SKM-1 (cell line): ENCODE measurements around the gene GAST.

Experiments used
- DNase-seq: peaks from one replicate; lab custom pipeline; 2025; ENCODE audit not compliant: unreplicated experiment; lab: John Stamatoyannopoulos, UW

GAST gene

DNA sequence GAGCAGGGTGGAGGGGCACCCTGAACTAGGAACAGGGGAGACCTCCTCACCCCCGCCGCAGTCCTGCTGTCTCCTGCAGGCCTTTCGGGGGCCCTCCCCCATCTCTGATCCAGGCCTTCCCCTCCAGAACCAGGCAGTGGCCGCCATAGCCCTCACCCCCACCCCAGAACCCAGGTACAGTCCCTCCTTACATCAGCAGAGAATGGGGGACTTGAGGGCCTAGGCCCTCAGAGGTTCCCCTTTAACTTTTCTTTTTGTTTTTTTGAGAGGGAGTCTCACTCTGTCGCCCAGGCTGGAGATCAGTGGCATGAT lies 26.6 kb downstream of the GAST start:
- no peak for DNase-seq

DNA sequence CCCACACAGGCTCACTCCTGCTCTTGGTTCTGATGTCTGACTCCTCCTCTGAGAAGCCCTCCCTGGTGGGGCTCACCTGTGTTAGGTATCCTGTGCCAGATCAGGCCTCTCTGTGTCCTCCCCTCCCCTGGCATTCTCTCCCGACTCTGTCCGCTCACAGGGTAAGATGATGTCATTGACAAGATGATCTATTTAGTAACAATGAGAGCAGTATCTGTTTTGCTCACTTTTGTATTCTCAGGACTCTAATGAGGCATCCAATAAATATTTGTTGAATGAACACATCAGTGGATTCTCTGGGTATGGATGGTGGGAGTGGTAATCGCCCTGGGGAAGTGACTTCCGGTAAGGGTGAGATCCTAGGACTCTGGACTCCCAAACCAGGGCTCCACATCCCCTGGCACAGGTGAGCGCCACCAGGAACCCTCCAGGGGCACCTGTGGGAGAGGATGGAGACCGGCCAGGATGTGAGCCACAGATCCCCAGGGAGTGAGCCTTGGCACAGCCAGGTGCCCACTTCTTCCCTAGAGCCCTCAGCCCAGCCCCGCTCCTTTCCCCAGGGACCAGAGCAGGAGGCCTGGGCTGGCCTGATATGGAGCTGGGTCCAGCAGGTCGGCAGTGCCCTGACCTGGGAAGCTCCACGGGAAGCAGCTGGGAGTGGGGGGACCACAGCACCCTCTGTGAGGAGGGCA lies 27.7 kb downstream of the GAST start:
- no peak for DNase-seq

DNA sequence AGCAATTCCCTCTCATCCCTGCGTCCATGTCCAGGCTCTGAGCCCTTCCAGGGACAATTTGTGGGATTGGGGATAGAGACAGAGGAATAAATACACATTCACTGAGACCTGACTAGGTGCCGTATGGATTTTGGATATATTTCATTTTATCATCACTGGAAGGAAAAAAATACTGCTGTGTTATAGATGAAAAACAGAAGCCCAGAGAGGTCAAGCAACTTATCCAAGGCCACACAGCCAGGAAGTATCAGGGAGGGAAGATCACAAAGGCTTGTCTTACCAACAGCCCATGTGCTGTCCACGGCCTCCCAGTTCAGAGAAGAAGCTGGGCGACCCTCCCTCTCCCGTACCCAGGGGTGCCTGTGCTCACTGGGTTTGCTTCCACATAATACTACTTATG lies 28.4 kb downstream of the GAST start:
- DNase-seq: no peak

DNA sequence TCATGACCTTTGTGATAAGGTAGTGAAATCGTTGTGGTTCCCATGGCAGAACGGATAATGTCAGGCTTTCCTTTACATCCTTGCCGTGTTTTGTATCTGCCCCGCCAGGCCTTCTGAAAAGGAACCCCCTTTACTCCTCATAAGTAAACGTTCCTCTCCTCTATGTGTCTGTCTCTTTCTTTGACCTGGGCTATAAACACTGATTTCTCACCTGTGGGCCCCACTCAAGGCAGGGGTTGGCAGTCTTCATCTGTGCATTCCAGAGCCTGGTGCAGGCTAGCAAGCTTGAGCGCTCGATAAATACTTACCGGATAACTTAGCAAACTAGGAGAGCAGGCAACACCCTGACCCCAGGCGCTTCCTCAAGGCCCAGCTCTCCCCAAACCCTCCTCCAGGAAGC lies 29.6 kb downstream of the GAST start:
- DNase-seq: no peak

DNA sequence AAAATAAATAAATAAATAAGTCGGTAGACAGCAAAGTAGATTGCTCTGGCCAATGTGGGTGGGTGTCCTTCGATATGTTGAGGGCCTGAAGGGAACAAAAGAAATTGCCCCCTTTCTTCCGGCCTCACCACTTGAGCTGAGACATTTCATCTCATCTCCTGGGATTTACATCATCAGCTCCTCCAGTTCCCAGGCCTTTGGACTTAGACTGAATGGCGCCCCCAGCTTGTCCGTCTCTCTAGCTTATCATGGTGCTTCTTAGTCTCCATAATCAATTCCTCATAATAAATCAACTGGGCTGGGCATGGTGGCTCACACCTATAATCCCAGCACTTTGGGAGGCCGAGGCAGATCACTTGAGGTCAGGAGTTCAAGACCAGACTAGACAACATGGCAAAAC lies 36.1 kb downstream of the GAST start:
- no peak for DNase-seq

DNA sequence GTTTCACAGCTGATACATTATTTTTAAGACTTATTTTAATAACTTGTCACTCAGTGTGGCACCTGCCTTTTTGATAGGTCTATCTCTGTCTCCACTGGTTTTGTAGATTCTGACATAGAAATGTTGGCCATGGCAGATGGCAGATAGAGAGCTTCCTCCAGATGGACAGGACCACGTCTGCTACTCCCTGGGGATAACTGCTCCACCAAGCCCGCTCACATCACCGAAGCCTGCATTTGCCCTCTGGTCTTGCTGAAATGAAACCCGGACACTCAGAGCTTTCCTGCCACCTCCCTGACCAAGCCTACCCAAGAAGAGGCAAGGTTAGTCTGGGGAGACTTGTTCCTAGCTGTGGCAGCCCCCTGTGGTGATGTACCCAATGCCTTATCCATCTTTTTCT lies 38.7 kb downstream of the GAST start:
- DNase-seq: no peak

DNA sequence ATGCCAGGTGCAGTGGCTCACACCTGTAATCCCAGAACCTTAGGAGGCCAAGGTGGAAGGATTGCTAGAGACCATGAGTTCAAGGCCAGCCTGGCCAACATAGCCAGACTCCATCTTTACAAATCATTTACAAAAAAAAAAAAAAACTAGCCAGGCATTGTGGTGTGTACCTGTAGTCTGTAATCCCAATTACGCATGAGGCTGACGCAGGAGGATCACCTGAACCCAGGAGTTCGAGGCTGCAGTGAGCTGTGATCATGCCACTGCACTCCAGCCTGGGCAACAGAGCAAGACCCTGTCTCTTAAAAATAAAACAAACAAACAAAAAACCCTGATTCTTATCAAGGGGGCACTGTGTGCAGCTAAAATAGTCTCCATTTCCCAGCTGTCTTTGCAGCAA lies 39.2 kb downstream of the GAST start:
- no peak for DNase-seq

DNA sequence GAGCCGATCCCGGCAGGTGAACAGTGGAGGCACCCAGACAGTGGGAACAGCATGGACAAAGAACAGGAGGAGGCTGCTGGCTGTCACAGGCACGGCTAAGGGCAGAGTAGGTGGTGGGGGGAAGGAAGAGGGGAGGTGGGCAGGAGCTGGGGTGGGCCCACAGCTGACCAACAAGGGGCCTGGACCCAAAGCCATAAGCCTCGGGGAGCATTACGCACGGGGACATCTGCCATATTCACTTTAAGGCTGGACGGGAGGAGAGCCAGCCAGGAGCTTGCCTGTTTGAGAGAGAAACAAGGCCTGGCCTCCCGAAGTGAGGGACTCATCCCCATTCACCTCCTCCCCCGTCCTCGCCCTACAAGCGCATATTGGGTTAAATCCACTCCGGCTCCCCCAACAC lies 41.9 kb downstream of the GAST start:
- DNase-seq: no peak

DNA sequence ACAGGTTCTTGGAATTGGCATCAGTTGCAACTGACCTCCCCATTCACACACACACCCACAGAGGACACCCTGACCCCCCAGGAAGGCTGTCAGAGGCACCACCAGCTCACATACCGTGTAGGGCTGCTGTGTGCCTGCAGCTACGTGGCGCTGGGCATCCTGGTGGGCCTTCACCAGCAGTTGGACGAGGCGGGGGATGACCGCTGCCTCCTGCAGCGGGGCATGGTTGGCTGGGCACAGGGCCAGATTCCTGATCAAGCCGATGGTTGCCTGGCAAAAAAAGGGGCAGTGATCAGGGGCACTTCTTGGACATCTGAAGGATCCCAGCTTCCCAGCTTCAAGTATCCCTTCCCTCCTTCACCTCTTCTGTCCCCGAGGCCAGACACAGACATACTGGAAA lies 46.5 kb downstream of the GAST start:
- no peak for DNase-seq

DNA sequence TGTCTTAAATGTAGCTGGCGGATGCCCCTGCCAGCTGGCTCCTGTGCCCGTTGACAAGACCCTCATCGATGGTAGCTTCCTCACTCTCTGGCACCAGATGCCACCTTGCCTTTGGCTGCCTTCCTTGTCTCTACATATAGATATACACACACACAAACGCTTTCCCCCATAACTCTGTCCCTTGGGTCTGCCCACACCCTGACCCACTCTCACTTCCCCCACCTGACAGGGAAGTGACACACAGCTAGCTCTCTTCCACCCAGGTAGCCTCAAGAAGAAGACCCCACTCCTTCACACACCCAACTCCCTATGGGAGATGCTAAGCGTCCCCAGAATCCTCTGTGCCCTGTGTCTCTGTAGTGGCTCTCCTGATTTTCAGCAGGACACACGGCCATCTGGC lies 48.7 kb downstream of the GAST start:
- no peak for DNase-seq

DNA sequence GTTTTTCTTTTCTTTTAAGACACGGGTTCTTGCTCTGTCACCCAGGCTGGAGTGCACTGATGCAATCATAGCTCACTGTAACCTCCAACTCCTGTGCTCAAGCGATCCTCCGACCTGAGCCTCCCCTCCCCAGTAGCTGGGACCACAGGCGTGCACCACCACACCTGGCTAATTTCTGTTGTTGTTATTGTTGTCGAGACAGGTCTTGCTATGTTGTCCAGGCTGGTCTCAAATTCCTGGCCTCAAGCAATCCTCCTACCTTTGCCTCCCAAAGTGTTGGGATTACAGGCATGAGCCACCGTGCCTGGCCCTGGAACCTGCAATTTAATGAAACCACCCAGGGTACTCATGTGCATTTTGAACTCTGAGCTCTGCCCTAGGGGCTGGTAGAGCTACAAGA lies 50.3 kb downstream of the GAST start:
- DNase-seq: no peak

DNA sequence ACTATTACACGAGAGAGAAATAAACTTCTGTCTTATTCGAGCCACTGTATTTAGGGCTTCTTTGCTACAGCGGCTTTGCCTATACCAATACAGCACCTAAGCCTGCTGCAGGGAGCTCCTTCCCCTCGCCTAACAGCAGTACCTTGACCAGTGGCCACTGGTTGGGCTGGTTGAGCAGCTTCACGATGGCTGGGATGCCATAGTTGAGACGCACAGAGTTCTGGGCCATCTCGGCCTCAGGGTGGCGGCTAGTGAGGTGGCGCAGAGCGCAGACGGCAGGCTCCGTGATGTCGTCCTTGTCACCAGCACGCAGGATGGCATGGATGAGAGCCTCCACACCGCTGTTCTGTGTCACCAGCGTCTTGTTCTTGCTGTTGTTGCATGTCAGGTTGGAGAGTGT lies 50.7 kb downstream of the GAST start:
- DNase-seq: no peak

DNA sequence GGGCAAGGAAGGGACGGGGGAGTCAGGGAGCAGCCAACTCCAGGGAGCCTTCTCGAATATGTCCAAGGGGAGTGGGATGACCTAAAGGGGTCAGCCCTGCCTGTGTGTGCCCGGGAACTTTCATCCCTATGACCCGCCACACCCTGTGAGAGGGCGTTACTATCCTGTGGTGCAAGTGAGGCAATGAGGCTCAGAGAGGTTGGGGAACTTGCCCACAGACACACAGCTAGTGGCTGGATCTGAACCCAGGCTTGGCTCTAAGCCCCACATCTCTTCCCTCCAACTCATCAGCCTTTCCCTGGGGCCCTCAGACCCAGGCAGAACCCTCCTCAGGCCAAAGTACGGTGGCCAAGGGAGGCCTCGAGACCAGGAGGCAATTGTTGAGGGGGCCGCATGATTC lies 51.2 kb downstream of the GAST start:
- DNase-seq: no peak
